Measurements from ENCODE around the gene NXT2. TPM values are rescaled to one million over a fixed set of nuclear protein-coding genes. Genes with fewer than 3 reads are reported as not detected.

The NXT2 gene
- total RNA-seq: 10 to 100 TPM in 1 of 8 experiments, 1 to 10 TPM in 7; 4.0 to 17.4 (median 7.7) TPM

- peaks cover 0 to 4% of the 10 kb centered on the region in 2 donors for H3K4me1 ChIP-seq (replicated peaks in 1 of 2)
- peak; percentile 96 to 99 (median 98) for ATAC-seq (replicated peaks in 6 of 8)
- H3K4me3 ChIP-seq: peak within 1 kb of the TSS; percentile 53 to 89 (median 81)
- in situ Hi-C loops (cut with MboI; ENCODE audit: low pct_unique_long_range_greater_than_20kb in 2 of 9, low sequenced_read_pairs in 9 of 9, unreplicated experiment in 9 of 9): no loop called here
- peak within 1 kb of the TSS; percentile 94 to 95 for H3K27ac ChIP-seq
- WGBS, 10 experiments: 0 to 27% (median 6%) methylated on average over 3 to 29 of the region's 43 CpGs; no CpG with 5 or more reads in 3 of the 10 experiments
Measured at GRCh38 chrX:109536439-109537323, at the start of gene NXT2. TSS of gene NXT2 (plus strand) at chrX:109536844. CDS start at chrX:109537007, 163 bp downstream.

- no peak for ATAC-seq (replicated peaks in 6 of 8)
- 38 to 93% (median 69%) methylated on average over 2 to 4 of the region's 4 CpGs; no CpG with 5 or more reads in 6 of the 10 experiments for WGBS, 10 experiments
- in situ Hi-C loops (cut with MboI; ENCODE audit: low pct_unique_long_range_greater_than_20kb in 2 of 9, low sequenced_read_pairs in 9 of 9, unreplicated experiment in 9 of 9): loop anchor here in 2 of 9 experiments (10.0 to 25.0 kb wide), 4 partner anchors 137 to 400 kb away; partner anchors contain the start of gene KCNE5 (in 2 of the 2)
Measured at GRCh38 chrX:109487640-109488039, 49.0 kb upstream of the NXT2 start.

DNA sequence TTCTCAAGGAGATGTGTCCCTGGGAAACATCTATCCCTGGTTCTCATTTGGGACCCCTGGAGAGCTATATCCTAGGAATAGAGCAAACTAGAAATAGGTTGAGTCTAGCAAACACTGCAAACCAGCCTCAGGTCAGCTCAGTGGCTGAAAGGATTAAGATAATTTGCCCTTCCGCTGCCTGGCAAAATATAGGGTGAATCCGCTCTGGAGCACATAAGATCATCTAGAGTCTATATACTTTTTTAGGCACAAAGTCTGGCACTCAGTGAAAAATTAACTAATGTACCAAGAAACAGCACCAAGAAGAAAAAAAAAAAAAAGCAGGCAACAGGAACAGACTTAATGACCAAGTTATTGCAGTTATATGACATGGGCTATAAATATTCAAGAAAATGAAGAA, 47.5 kb upstream of the NXT2 start:
- 41 to 90% (median 68%) methylated on average over 2 of the region's 2 CpGs; no CpG with 5 or more reads in 6 of the 10 experiments for WGBS, 10 experiments
- in situ Hi-C loops (cut with MboI; ENCODE audit: low pct_unique_long_range_greater_than_20kb in 2 of 9, low sequenced_read_pairs in 9 of 9, unreplicated experiment in 9 of 9): loop anchor here in 2 of 9 experiments (10.0 to 25.0 kb wide), 4 partner anchors 136 to 398 kb away; partner anchors contain the start of gene KCNE5 (in 2 of the 2)
- no peak for ATAC-seq (replicated peaks in 6 of 8)

More at GRCh38 chrX:109487640-109488039, 49.0 kb upstream of the NXT2 start:
- no peak overlapping the region for H3K27ac ChIP-seq
- no peaks in the 10 kb centered on the region for H3K4me1 ChIP-seq (replicated peaks in 1 of 2)
- no peak overlapping the region for H3K4me3 ChIP-seq

GRCh38 chrX:109498434-109498833, 38.2 kb upstream of the NXT2 start:
- 67% methylated on average over 1 of the region's 1 CpG; no CpG with 5 or more reads in 9 of the 10 experiments for WGBS, 10 experiments
- in situ Hi-C loops (cut with MboI; ENCODE audit: low pct_unique_long_range_greater_than_20kb in 2 of 9, low sequenced_read_pairs in 9 of 9, unreplicated experiment in 9 of 9): loop anchor here in 2 of 9 experiments (25.0 kb wide), 3 partner anchors 139 to 389 kb away; partner anchors contain the start of gene KCNE5 (in 1 of the 2)
- no peak overlapping the region for H3K4me3 ChIP-seq
- no peaks in the 10 kb centered on the region for H3K4me1 ChIP-seq (replicated peaks in 1 of 2)
- ATAC-seq (replicated peaks in 6 of 8): no peak
- no peak overlapping the region for H3K27ac ChIP-seq

More for the DNA sequence above, 47.5 kb upstream of the NXT2 start:
- H3K27ac ChIP-seq: no peak overlapping the region
- no peaks in the 10 kb centered on the region for H3K4me1 ChIP-seq (replicated peaks in 1 of 2)
- no peak overlapping the region for H3K4me3 ChIP-seq

- in situ Hi-C loops (cut with MboI; ENCODE audit: low pct_unique_long_range_greater_than_20kb in 2 of 9, low sequenced_read_pairs in 9 of 9, unreplicated experiment in 9 of 9): no loop called here
- Histone ChIP-seq H3K4me3 (no peak overlapping the region), H3K27ac (no peak overlapping the region), H3K4me1 (replicated peaks in 1 of 2) (no peaks in the 10 kb centered on the region)
- 0 to 100% (median 59%) methylated on average over 1 to 3 of the region's 3 CpGs; no CpG with 5 or more reads in 4 of the 10 experiments for WGBS, 10 experiments
- no peak for ATAC-seq (replicated peaks in 6 of 8)
Measured at GRCh38 chrX:109501176-109501575, 35.5 kb upstream of the NXT2 start.

GRCh38 chrX:109508915-109509314, 27.7 kb upstream of the NXT2 start:
- no peak for ATAC-seq (replicated peaks in 6 of 8)
- Histone ChIP-seq H3K4me1 (replicated peaks in 1 of 2) (no peaks in the 10 kb centered on the region), H3K27ac (no peak overlapping the region), H3K4me3 (no peak overlapping the region)
- in situ Hi-C loops (cut with MboI; ENCODE audit: low pct_unique_long_range_greater_than_20kb in 2 of 9, low sequenced_read_pairs in 9 of 9, unreplicated experiment in 9 of 9): no loop called here

GRCh38 chrX:109511113-109511512, 25.5 kb upstream of the NXT2 start:
- 0 to 100% (median 80%) methylated on average over 1 of the region's 1 CpG; no CpG with 5 or more reads in 3 of the 10 experiments for WGBS, 10 experiments
- ATAC-seq (replicated peaks in 6 of 8): no peak

DNA sequence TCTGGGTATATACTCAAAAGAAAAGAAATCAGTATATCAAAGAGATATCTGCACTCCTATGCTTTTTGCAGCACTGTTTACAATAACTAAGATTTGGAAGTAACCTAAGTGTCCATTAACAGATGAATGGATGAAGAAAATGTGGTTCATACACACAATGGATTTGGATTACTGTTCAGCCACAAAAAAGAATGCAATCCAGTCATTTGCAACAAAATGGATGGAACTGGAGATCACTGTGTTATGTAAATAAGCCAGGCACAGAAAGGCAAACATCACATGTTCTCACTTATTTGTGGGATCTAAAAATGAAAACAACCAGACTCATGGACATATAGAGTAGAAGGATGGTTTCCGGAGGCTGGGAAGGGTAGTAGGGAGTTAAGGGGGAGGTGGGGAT, 17.6 kb upstream of the NXT2 start:
- WGBS, 10 experiments: 0 to 77% (median 33%) methylated on average over 1 of the region's 1 CpG; no CpG with 5 or more reads in 6 of the 10 experiments
- in situ Hi-C loops (cut with MboI; ENCODE audit: low pct_unique_long_range_greater_than_20kb in 2 of 9, low sequenced_read_pairs in 9 of 9, unreplicated experiment in 9 of 9): no loop called here
- H3K4me3 ChIP-seq: no peak overlapping the region
- H3K4me1 ChIP-seq (replicated peaks in 1 of 2): no peaks in the 10 kb centered on the region
- no peak overlapping the region for H3K27ac ChIP-seq
- no peak for ATAC-seq (replicated peaks in 6 of 8)

More at GRCh38 chrX:109511113-109511512, 25.5 kb upstream of the NXT2 start:
- Histone ChIP-seq H3K4me1 (replicated peaks in 1 of 2) (no peaks in the 10 kb centered on the region), H3K27ac (no peak overlapping the region), H3K4me3 (no peak overlapping the region)
- in situ Hi-C loops (cut with MboI; ENCODE audit: low pct_unique_long_range_greater_than_20kb in 2 of 9, low sequenced_read_pairs in 9 of 9, unreplicated experiment in 9 of 9): no loop called here

DNA sequence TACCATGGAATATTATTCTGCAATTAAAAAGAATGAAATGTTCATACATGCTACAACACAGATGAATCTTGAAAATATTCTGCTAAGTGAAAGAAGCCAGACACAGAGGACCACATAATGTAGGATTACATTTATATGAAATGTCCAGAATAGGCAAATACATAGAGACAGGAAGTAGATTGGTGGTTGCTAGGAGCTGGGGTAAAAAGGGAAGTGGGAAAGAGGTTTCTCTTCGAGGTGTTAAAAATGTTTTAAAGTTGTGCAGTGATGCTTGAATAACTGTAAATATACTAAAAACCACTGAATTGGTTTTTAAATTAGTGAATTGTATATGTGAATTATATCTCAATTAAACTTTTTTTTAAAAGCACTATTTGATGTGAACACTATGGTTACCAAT, 3.6 kb upstream of the NXT2 start:
- in situ Hi-C loops (cut with MboI; ENCODE audit: low pct_unique_long_range_greater_than_20kb in 2 of 9, low sequenced_read_pairs in 9 of 9, unreplicated experiment in 9 of 9): no loop called here
- no peak overlapping the region for H3K4me3 ChIP-seq
- H3K27ac ChIP-seq: no peak overlapping the region
- ATAC-seq (replicated peaks in 6 of 8): no peak
- WGBS, 10 experiments: 0 to 40% (median 8%) methylated on average over 1 of the region's 1 CpG; no CpG with 5 or more reads in 6 of the 10 experiments
- peaks cover 0 to 4% of the 10 kb centered on the region in 2 donors for H3K4me1 ChIP-seq (replicated peaks in 1 of 2)

GRCh38 chrX:109533631-109534030, 3.0 kb upstream of the NXT2 start:
- in situ Hi-C loops (cut with MboI; ENCODE audit: low pct_unique_long_range_greater_than_20kb in 2 of 9, low sequenced_read_pairs in 9 of 9, unreplicated experiment in 9 of 9): no loop called here
- WGBS, 10 experiments: 40% methylated on average over 2 of the region's 2 CpGs; no CpG with 5 or more reads in 9 of the 10 experiments

DNA sequence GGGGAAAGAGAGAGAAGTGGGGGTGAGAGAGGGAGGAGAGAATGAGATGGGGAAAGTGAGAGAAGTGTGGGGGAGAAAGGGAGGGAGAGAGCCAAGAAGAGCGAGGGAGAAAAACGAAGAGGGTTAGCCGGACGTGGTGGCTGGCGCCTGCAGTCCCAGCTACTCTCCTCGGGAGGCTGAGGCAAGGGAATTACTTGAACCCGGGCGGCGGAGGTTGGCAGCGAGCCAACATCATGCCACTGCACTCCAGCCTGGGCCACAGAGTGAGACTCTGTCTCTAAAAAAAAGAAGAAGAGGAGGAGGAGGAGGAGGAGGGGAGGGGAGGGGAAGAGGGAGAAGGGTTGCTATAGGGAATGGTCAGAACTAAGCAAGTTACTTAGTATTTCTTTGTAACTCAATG, 1.7 kb upstream of the NXT2 start:
- in situ Hi-C loops (cut with MboI; ENCODE audit: low pct_unique_long_range_greater_than_20kb in 2 of 9, low sequenced_read_pairs in 9 of 9, unreplicated experiment in 9 of 9): no loop called here
- Histone ChIP-seq H3K4me1 (replicated peaks in 1 of 2) (peaks cover 0 to 4% of the 10 kb centered on the region in 2 donors), H3K27ac (no peak overlapping the region), H3K4me3 (no peak overlapping the region)
- 59 to 60% methylated on average over 4 to 5 of the region's 10 CpGs; no CpG with 5 or more reads in 8 of the 10 experiments for WGBS, 10 experiments
- ATAC-seq (replicated peaks in 6 of 8): no peak

More at GRCh38 chrX:109533631-109534030, 3.0 kb upstream of the NXT2 start:
- no peak overlapping the region for H3K27ac ChIP-seq
- no peak for ATAC-seq (replicated peaks in 6 of 8)
- no peak overlapping the region for H3K4me3 ChIP-seq
- H3K4me1 ChIP-seq (replicated peaks in 1 of 2): peaks cover 0 to 4% of the 10 kb centered on the region in 2 donors

DNA sequence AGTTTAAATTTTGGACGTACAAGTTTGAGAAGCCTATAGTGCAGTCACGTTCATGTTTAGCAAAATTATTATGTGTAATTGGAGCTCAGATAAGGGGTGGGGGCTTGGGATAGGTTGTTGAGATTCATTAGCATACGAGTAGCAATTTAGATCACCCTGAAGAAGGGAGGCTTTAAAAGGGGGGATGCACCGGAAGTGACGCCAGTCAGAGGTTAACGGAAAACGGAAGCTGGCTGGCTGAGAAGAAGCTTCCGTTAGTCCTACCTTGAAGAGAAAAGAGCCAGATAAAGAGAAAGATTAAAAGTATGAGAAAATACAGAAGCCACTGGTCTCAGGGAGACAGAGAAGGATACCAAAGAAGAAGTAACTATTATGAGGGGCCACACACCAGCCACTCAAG, 1.1 kb upstream of the NXT2 start:
- no peak for ATAC-seq (replicated peaks in 6 of 8)
- Histone ChIP-seq H3K4me3 (no peak overlapping the region), H3K4me1 (replicated peaks in 1 of 2) (peaks cover 0 to 4% of the 10 kb centered on the region in 2 donors), H3K27ac (no peak overlapping the region)
- in situ Hi-C loops (cut with MboI; ENCODE audit: low pct_unique_long_range_greater_than_20kb in 2 of 9, low sequenced_read_pairs in 9 of 9, unreplicated experiment in 9 of 9): no loop called here
- 54 to 100% (median 95%) methylated on average over 1 to 8 of the region's 8 CpGs; no CpG with 5 or more reads in 2 of the 10 experiments for WGBS, 10 experiments

- WGBS, 10 experiments: 0 to 40% (median 0%) methylated on average over 1 to 7 of the region's 10 CpGs; no CpG with 5 or more reads in 5 of the 10 experiments
Measured at GRCh38 chrX:109537324-109537665, 651 bp downstream of the NXT2 start.

More at GRCh38 chrX:109537324-109537665, 651 bp downstream of the NXT2 start:
- peak; percentile 11 to 49 (median 30) for ATAC-seq (replicated peaks in 6 of 8)
- Histone ChIP-seq H3K27ac (peak overlapping the region; percentile 55 to 94), H3K4me1 (replicated peaks in 1 of 2) (peaks cover 0 to 4% of the 10 kb centered on the region in 2 donors), H3K4me3 (peak overlapping the region; percentile 53 to 89 (median 81))
- in situ Hi-C loops (cut with MboI; ENCODE audit: low pct_unique_long_range_greater_than_20kb in 2 of 9, low sequenced_read_pairs in 9 of 9, unreplicated experiment in 9 of 9): no loop called here
